Choroid plexus epithelial cell (primary cell): ENCODE data around the gene KLHDC1.
"Not testable (repeated sequence)": the region's sequence is repeated elsewhere in the genome, so short reads cannot be mapped to it uniquely, and the experiment has no call there.

Experiments
- DNase-seq: peaks from one replicate; pipeline ENCODE4 v3.0.0-alpha.2; 2010; ENCODE audit warnings: low read depth
- H3K4me3 ChIP-seq: 2 replicates; pipeline ENCODE4 v1.5.1; 2011; ENCODE audit warnings: low read depth, mild to moderate bottlenecking, control low read depth, low read length, moderate library complexity
- TF ChIP-seq, protein P1 (sequence below): conservative IDR thresholded peaks from 2 replicates; pipeline ENCODE4 v1.5.1; 2011; ENCODE audit warnings: low read depth, mild to moderate bottlenecking, control low read depth, inconsistent platforms, low read length, moderate library complexity

Gene KLHDC1

DNA sequence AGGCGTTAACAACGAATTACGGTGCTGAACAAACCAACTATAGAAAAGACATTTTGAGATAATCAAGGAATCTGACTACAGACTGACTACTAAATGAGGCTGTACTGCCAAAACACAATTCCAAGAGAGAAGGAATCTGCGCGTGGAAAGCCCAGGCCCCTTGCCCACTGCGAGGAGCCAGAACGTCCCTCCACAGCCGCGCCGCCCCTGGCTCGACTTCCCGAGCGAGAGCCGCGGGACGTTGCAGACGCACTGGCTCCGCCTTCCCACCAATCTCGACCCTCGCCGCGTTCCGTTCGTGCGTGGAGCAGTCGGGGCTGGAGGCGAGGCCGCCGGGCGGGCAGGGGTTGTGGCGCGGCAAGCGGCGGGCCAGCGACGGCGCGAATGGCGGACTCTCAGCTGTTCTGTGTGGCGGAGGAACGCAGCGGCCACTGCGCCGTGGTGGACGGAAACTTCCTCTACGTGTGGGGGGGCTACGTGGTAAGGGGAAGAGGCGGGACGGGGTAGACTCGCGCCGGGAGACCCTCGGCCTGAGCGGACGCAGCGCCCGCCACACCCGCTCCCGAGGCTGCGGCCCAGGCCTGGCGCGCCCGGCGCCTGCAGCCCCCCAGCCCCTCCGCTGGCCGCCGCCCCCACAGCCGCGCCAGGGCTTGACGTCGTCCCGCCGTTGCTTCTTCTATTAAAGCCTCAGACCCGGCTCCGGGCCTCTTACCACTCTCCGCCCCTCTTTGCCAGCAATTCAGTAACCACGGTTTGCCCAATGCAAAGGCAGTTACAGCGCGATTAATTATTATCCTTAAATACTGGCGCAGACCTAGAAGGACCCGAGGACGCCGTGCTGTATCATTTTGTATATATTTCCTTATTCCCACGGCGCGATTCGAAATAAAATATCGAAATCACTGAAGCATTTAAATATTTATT lies at the start of gene KLHDC1:
KLHDC1 (plus strand) TSS at position 310 of the 924 bp plus-strand sequence; CDS start at position 385, 75 bp downstream.
- TF ChIP-seq, protein P1, sequence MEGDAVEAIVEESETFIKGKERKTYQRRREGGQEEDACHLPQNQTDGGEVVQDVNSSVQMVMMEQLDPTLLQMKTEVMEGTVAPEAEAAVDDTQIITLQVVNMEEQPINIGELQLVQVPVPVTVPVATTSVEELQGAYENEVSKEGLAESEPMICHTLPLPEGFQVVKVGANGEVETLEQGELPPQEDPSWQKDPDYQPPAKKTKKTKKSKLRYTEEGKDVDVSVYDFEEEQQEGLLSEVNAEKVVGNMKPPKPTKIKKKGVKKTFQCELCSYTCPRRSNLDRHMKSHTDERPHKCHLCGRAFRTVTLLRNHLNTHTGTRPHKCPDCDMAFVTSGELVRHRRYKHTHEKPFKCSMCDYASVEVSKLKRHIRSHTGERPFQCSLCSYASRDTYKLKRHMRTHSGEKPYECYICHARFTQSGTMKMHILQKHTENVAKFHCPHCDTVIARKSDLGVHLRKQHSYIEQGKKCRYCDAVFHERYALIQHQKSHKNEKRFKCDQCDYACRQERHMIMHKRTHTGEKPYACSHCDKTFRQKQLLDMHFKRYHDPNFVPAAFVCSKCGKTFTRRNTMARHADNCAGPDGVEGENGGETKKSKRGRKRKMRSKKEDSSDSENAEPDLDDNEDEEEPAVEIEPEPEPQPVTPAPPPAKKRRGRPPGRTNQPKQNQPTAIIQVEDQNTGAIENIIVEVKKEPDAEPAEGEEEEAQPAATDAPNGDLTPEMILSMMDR: no peak
- peak within 1 kb of the TSS; percentile 76 for H3K4me3 ChIP-seq
- peak; percentile 84 for DNase-seq

- no peak overlapping the region for H3K4me3 ChIP-seq
- DNase-seq: no peak
- TF ChIP-seq, protein P1: no peak
These were observed 39.4 kb upstream of the KLHDC1 start for GRCh38 chr14:49653508-49653907.

- no peak for DNase-seq
- H3K4me3 ChIP-seq: no peak overlapping the region
- TF ChIP-seq, protein P1: no peak
These were observed 38.4 kb upstream of the KLHDC1 start for GRCh38 chr14:49654511-49654910.

DNA sequence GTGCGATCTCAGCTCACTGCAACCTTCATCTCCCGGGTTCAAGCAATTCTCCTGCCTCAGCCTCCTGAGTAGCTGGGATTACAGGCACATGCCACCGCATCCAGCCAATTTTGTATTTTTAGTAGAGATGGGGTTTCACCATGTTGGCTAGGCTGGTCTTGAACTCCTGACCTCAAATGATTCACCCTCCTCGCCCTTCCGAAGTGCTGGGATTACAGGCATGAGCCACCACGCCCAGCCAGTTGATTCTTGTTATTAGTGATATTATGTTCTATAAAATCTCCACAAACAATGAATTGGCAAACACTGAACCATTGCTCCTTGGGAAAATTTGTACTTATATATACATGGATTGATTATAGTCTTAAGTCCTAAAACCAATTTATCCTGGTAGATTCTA lies 35.4 kb upstream of the KLHDC1 start:
- not testable (repeated sequence) for DNase-seq, H3K4me3 ChIP-seq

DNA sequence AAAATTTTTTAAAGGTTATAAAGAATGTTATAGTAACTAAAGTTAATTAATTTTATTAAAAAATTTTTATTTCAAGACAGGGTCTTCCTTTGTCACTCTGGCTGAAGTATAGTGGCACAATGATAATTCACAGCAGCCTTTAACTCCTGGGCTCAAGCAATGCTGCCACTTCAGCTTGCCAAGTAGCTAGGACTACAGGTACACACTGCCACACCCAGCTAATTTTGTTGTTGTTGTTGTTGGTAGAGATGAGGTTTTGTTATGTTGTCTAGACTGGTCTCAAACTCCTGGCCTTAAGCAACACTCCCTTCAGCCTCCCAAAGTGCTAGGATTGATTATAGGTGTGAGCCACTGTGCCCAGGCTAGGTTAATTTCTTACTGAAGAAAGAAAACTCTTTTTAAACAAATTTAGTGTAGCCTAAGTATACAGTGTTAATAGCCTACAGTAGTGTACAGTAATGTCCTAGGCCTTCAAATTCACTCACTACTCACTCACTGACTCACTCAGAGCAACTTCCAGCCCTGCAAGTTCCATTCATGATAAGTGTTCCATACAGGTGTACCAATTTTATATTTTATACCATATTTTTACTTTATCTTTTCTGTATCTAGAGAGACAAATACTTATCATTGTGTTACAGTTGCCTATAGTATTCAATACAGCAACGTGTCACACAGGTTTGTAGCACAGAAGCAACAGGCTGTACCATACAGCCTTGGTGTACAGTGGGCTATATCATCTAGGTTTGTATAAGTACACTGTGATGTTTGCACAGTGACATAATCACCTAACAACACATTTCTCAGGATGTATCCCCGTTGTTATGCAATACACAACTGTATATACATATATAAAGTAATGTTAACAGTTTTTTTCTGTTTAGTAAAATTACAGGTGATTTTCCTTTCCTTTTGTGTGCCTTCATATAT lies 33.1 kb upstream of the KLHDC1 start:
- no peak for DNase-seq
- TF ChIP-seq, protein P1: no peak

DNA sequence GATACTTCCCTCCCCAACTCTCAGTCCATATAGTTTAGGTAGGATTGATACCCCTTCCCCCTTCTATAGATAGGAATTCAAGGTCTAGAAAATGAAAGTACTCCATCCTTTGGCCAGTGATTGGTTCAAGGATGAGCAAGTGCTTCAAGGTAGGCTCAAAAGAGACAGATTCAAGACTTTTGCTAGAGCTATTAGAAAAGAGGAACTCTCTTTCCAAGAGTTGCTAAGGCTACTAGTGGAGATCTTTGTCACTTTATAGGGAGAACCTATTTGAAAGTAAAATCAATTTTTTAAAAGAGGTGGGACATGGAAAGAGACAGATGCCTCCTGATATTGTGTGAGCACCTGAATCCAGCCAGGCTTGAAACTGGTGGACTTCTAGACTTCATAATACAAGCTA lies 22.4 kb upstream of the KLHDC1 start:
- TF ChIP-seq, protein P1: no peak
- no peak overlapping the region for H3K4me3 ChIP-seq
- no peak for DNase-seq

More for the DNA sequence above, 33.1 kb upstream of the KLHDC1 start:
- H3K4me3 ChIP-seq: no peak overlapping the region

DNA sequence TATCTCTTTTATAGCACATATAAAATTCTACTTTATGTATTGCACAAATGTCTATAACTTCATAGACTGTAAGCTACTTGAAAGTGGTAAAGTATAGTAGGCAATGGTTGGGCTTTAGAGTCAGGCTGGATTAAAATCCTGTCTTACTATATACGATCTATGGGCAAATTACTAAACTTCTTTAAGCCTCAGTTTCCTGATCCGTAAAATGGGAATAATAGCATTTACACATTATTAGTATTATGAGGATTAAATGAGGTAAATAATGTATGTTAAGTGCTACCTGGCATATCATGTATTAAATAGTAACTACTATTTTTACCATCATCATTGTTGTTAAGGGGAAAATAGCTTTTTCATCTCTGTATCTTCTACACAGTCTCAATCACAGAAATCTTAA lies 19.3 kb upstream of the KLHDC1 start:
- TF ChIP-seq, protein P1: no peak
- DNase-seq: no peak
- no peak overlapping the region for H3K4me3 ChIP-seq
